OCI-LY1 (cell line): ENCODE measurements around the gene SPA17.

ENCODE experiments used
- H2AFZ ChIP-seq: fragments of 200-600 bp; sonication (generic), shearing (Covaris generic); 2 replicates; pipeline ENCODE4 v1.6.0; 2014; ENCODE audit warnings: antibody characterized with exemption, mild to moderate bottlenecking, low read length
- H3F3A ChIP-seq: fragments of 200-600 bp; sonication (generic), shearing (Covaris generic); 2 replicates; pipeline ENCODE4 v1.6.0; 2014; ENCODE audit warnings: mild to moderate bottlenecking, antibody characterized with exemption, low read length, moderate library complexity; ENCODE audit not compliant: insufficient read depth
- H3K27ac ChIP-seq: fragments of 200-600 bp; sonication (generic); 2 replicates; pipeline ENCODE4 v1.5.1; 2014; ENCODE audit warnings: low read length, mixed run types, mild to moderate bottlenecking, low read depth; ENCODE audit not compliant: poor library complexity, severe bottlenecking
- H3K27me3 ChIP-seq: fragments of 200-600 bp; sonication (generic); 2 replicates; pipeline ENCODE4 v1.6.0; 2014; ENCODE audit warnings: antibody characterized with exemption, mild to moderate bottlenecking, low read length, moderate library complexity; ENCODE audit not compliant: insufficient read depth
- H3K36me3 ChIP-seq: fragments of 200-600 bp; sonication (generic); 2 replicates; pipeline ENCODE4 v1.6.1; 2014; ENCODE audit warnings: mild to moderate bottlenecking, antibody characterized with exemption, low read length, moderate library complexity, mixed read lengths; ENCODE audit not compliant: insufficient read depth
- H3K4me1 ChIP-seq: fragments of 200-600 bp; sonication (generic); 2 replicates; pipeline ENCODE4 v1.5.1; 2014; ENCODE audit warnings: mild to moderate bottlenecking, low read length, moderate library complexity; ENCODE audit not compliant: insufficient read depth, severe bottlenecking
- H3K4me2 ChIP-seq: fragments of 200-600 bp; sonication (generic), shearing (Covaris generic); 2 replicates; pipeline ENCODE4 v1.6.1; 2014; ENCODE audit warnings: low read length
- H3K4me3 ChIP-seq: fragments of 200-600 bp; sonication (generic); 2 replicates; pipeline ENCODE4 v1.5.1; 2014; ENCODE audit warnings: low read length, low read depth, mild to moderate bottlenecking, mixed read lengths; ENCODE audit not compliant: poor library complexity, severe bottlenecking
- H3K79me2 ChIP-seq: fragments of 200-600 bp; shearing (Covaris generic); 2 replicates; pipeline ENCODE4 v1.6.1; 2016; ENCODE audit warnings: mixed run types, low read length, mixed read lengths; ENCODE audit not compliant: insufficient read depth
- H3K9ac ChIP-seq: fragments of 200-600 bp; sonication (generic), shearing (Covaris generic); 2 replicates; pipeline ENCODE4 v1.6.1; 2014; ENCODE audit warnings: mild to moderate bottlenecking, low read length, mixed read lengths
- H3K9me2 ChIP-seq: fragments of 200-600 bp; sonication (generic), shearing (Covaris generic); 2 replicates; pipeline ENCODE4 v1.6.1; 2014; ENCODE audit warnings: low read depth, mild to moderate bottlenecking, low read length, mixed read lengths
- H3K9me3 ChIP-seq: fragments of 200-600 bp; shearing (Covaris generic); 2 replicates; pipeline ENCODE4 v1.6.1; 2014; ENCODE audit warnings: low read length, mixed read lengths
- H4K20me1 ChIP-seq: fragments of 200-600 bp; sonication (generic), shearing (Covaris generic); 2 replicates; pipeline ENCODE4 v1.6.0; 2016; ENCODE audit warnings: mild to moderate bottlenecking, low read length; ENCODE audit not compliant: insufficient read depth
- EZH2 ChIP-seq: fragments of 200-600 bp; sonication (generic), shearing (Covaris generic); IDR thresholded peaks from 2 replicates; pipeline ENCODE4 v1.8.0; 2017; ENCODE audit warnings: borderline replicate concordance, mixed run types, mild to moderate bottlenecking, antibody characterized with exemption, low read length, moderate library complexity, mixed read lengths
- TF ChIP-seq, protein P1 (sequence below): fragments of 200-600 bp; sonication (generic), shearing (Covaris generic); IDR thresholded peaks from 2 replicates; pipeline ENCODE4 v1.5.1; 2017; ENCODE audit warnings: mild to moderate bottlenecking, antibody characterized with exemption, low read length, moderate library complexity, mixed read lengths

SPA17 gene

DNA sequence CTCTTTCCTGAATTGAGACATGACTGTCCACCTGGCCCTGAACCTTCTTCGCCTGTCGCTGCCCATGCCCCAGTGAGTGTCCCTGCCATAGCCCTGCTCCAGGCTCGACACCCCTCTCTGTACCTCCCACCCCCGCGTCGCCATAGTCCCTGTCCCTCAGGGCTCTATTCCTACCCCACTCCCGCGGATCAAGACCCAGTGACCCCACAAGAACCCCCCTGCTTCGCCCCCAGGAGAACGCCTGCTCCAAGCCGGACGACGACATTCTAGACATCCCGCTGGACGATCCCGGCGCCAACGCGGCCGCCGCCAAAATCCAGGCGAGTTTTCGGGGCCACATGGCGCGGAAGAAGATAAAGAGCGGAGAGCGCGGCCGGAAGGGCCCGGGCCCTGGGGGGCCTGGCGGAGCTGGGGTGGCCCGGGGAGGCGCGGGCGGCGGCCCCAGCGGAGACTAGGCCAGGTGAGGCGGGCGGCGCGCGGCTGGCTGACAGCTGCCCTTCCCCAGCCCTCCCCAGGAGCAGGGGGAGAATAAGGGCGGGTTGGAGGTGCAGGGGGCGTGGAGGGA is 71.6 kb downstream of the SPA17 start:
- H3F3A ChIP-seq = no peaks in the 10 kb centered on the region
- H3K9ac ChIP-seq = no peak overlapping the region
- TF ChIP-seq EZH2 = no peak
- TF ChIP-seq, protein P1, sequence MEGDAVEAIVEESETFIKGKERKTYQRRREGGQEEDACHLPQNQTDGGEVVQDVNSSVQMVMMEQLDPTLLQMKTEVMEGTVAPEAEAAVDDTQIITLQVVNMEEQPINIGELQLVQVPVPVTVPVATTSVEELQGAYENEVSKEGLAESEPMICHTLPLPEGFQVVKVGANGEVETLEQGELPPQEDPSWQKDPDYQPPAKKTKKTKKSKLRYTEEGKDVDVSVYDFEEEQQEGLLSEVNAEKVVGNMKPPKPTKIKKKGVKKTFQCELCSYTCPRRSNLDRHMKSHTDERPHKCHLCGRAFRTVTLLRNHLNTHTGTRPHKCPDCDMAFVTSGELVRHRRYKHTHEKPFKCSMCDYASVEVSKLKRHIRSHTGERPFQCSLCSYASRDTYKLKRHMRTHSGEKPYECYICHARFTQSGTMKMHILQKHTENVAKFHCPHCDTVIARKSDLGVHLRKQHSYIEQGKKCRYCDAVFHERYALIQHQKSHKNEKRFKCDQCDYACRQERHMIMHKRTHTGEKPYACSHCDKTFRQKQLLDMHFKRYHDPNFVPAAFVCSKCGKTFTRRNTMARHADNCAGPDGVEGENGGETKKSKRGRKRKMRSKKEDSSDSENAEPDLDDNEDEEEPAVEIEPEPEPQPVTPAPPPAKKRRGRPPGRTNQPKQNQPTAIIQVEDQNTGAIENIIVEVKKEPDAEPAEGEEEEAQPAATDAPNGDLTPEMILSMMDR = no peak
- no peaks in the 10 kb centered on the region for H3K36me3 ChIP-seq
- peak overlapping the region; percentile 97; the same call in 1 of the 2 replicates for H3K4me2 ChIP-seq
- no peaks in the 10 kb centered on the region for H3K9me2 ChIP-seq
- H4K20me1 ChIP-seq = no peaks in the 10 kb centered on the region
- peaks cover 4% of the 10 kb centered on the region for H3K4me1 ChIP-seq
- H3K27me3 ChIP-seq = no peaks in the 10 kb centered on the region
- H2AFZ ChIP-seq = no peak overlapping the region
- peak overlapping the region; percentile 78 for H3K4me3 ChIP-seq
- H3K27ac ChIP-seq = no peak overlapping the region
- H3K9me3 ChIP-seq = no peaks in the 10 kb centered on the region
- no peaks in the 10 kb centered on the region for H3K79me2 ChIP-seq

DNA sequence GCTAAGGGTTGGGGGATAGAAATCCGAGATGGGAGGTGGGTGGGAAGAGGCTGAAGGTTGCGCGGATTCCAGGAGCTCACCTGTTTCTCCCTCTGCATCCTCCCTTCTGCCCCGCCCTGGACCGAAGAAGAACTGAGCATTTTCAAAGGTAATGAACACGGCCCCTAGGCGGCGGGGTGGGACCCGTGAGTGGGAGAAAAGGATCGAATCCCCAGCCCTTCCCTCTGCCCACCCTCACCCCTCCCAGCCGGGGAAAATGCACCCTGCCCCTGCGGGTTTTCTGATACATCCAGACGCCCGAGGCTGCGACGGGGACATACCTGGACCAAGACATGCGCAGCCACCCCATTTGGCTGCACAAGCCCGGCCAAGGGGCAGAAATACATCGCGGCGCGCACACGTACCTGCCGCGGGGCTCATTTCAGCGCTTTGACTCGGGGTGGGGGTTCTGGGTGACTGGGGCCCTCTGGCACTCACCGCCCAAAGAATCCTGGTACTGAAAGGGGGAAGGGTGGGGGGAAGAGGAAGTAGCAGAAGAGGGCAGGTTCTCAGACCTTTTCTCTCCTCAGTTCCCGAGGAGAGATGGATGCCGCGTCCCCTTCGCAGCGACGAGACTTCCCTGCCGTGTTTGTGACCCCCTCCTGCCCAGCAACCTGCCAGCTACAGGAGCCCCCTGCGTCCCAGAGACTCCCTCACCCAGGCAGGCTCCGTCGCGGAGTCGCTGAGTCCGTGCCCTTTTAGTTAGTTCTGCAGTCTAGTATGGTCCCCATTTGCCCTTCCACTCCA is 72.3 kb downstream of the SPA17 start:
- Histone ChIP-seq H4K20me1 (no peaks in the 10 kb centered on the region), H3K4me1 (no peaks in the 10 kb centered on the region), H3K9ac (peak overlapping the region; percentile 75)

DNA sequence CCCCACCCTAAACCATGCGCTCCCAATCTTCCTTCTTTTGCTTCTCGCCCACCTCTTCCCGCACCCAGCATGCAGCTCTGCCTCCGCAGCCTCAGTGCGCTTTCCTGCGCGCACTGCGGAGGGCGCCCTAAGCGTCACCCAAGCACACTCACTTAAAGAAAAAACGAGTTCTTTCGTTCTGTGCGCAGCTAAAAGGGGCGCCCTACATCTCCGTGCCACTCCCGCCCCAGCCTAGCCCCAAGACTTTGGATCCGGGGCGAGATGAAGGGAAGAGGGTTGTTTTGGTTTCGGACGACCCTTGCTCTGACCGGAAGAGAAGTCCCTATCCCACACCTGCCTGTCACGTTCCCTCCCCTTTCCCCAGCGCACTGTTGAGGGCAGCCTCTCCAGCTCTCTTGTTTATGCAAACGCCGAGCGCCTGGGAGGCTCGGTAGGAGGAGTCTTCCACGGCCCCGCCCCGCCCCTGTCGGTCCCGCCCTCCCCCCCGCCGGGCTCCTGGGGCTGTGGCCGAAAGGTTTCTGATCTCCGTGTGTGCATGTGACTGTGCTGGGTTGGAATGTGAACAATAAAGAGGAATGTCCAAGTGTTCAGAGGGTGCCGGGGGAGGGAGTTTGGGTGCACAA is 73.0 kb downstream of the SPA17 start:
- H4K20me1 ChIP-seq = no peaks in the 10 kb centered on the region
- no peaks in the 10 kb centered on the region for H3K9me3 ChIP-seq
- H3K9me2 ChIP-seq = no peaks in the 10 kb centered on the region
- H2AFZ ChIP-seq = no peak overlapping the region
- H3F3A ChIP-seq = no peaks in the 10 kb centered on the region
- peak overlapping the region; percentile 97 for H3K4me2 ChIP-seq
- no peaks in the 10 kb centered on the region for H3K36me3 ChIP-seq
- no peaks in the 10 kb centered on the region for H3K4me1 ChIP-seq
- H3K27me3 ChIP-seq = no peaks in the 10 kb centered on the region
- TF ChIP-seq, protein P1 = peak; percentile 76
- TF ChIP-seq EZH2 = no peak
- H3K27ac ChIP-seq = no peak overlapping the region
- peak overlapping the region; percentile 78 for H3K4me3 ChIP-seq
- peak overlapping the region; percentile 75 for H3K9ac ChIP-seq
- no peaks in the 10 kb centered on the region for H3K79me2 ChIP-seq

More for the DNA sequence above, 72.3 kb downstream of the SPA17 start:
- Histone ChIP-seq H3K9me2 (no peaks in the 10 kb centered on the region), H3K27ac (no peak overlapping the region), H3K27me3 (no peaks in the 10 kb centered on the region), H3K36me3 (no peaks in the 10 kb centered on the region), H3K4me2 (peak overlapping the region; percentile 97), H3K9me3 (no peaks in the 10 kb centered on the region), H3F3A (no peaks in the 10 kb centered on the region), H2AFZ (no peak overlapping the region), H3K79me2 (no peaks in the 10 kb centered on the region), H3K4me3 (peak overlapping the region; percentile 78)
- TF ChIP-seq, protein P1 = peak; percentile 45; the same call in 1 of the 2 replicates
- TF ChIP-seq EZH2 = no peak
